Activated CD4-positive, alpha-beta T cell treated with anti-CD3 and anti-CD28 coated beads, Interleukin-2, amount 50 U/mL, for 4 hours (primary cell): ENCODE results near the gene PLAGL1.
A peak's percentile ranks its signal among the peaks of the same experiment; 100 is the strongest.

Experiments used
- DNase-seq, 2 experiments: peaks; one replicate each; pipeline ENCODE4 v3.0.0-alpha.2; 2020

Gene PLAGL1

DNA sequence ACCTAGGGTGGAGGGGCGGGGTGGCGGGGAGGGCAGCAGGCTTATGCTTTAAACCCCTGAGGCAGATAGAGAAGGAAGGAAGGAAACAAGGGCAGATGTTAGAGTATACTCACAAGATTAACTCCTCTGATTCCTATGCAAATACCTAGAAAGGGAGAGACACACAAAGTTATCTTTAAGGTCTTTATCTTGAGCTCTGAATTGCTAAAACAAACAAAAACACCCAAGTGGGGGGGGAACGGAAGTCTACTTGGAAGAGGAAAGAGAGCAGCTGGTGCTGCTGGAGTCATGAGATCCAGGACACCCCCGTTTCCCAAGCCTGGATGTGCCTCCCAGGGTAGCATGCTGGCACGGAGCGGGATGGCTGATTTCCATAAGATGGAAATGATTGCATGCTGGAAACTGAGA is 43.4 kb downstream of the PLAGL1 start:
- DNase-seq, result no peak

- DNase-seq, result no peak
These were observed 44.7 kb downstream of the PLAGL1 start for GRCh38 chr6:143963158-143963919.

DNA sequence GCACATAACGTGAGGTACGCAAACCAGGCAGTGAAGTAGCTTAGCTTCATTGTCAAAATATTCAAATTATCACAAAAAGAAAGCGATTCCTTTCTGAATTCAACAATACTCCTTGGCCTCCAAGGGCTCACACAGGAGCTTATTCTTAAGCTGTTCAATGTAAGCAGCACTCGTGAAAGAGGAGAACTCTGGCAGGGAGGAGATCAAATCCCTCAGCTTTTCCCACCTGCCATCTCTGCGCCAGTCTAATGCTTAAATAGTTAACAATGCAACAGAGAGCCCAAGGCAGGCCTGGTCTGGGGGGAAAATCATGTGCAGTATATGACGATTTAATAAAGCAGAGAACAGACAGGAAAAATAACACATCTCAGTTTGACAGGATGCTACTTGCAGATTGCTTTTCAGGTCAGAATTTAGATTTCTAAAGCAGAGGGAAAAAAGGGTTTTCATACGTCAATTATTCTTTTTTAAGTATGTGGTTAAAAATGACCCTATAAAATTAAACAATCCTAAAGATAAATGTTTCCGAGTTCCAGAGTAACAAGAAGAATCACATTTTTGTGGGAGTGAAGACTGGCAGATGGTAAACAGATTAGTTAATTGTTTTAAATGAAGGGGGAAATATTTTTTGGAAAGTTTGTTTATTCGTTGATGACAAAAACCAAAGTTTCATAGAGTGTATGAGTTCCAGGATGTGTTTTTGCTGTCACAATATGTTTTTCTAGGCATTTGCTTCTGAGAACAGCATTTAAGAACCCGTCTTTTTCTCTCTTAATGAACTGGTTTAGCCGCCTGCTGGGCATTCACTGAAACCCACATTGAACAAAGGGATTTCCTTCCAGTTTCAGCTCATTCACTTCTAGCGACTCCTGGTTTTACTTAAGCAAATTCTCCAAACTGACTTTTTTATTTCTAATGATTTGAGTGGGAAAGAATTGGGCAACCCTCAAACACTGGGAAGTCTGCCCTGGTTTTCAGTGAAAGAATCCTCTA is 45.9 kb downstream of the PLAGL1 start:
- no peak for DNase-seq

DNA sequence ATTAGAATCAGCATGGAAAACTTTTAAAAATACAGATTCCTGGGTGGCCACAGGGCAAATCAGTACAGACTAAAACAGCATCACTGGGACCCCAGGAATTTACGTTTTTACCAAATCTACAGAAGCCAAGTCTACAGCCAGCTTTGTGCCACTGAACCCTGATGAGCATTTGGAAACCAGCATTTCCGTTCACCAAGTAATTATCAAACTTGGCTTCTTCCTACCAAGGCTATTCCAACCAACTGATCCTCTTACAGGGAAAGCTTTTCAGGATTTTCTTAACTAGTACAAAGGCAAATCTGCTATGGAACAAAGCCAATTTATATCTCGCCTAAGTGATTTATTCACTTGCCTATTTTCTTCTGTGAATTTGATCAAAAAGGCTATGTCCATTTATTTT is 47.0 kb downstream of the PLAGL1 start:
- DNase-seq, result no peak

- DNase-seq, result no peak
These were observed 48.1 kb downstream of the PLAGL1 start for GRCh38 chr6:143959927-143960326.

DNA sequence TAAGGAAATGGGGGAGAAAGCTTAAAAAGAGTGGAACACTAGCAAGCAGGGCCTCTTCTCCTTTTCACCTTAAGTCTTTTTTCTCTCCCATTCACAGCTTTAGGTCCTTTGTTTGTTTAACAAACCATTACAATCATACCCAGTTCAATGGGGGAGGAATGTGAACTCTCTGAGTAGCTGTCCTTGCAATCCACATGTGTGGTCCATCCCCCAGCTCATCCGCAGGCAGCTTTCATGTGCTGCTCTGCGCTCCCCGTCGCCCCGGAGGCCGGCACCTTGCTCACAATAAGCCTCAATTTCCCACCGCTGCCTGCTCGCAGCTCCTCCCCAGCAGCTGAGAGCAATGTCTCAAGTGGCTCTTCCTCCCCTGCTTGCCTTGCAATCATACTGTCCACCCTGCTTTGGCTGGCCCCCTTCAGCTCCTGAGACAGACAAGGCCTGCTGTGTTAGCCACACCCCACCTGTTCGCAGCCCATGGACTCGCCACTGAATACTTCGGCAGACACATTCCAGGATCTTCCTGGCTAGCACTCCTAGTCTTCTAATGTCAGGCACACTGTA is 49.1 kb downstream of the PLAGL1 start:
- no peak for DNase-seq

- DNase-seq, result no peak
These were observed 50.3 kb downstream of the PLAGL1 start for GRCh38 chr6:143957679-143958274.

- no peak for DNase-seq
These were observed 52.1 kb downstream of the PLAGL1 start for GRCh38 chr6:143955971-143956370.

- no peak for DNase-seq
These were observed 54.1 kb downstream of the PLAGL1 start for GRCh38 chr6:143953922-143954321.

DNA sequence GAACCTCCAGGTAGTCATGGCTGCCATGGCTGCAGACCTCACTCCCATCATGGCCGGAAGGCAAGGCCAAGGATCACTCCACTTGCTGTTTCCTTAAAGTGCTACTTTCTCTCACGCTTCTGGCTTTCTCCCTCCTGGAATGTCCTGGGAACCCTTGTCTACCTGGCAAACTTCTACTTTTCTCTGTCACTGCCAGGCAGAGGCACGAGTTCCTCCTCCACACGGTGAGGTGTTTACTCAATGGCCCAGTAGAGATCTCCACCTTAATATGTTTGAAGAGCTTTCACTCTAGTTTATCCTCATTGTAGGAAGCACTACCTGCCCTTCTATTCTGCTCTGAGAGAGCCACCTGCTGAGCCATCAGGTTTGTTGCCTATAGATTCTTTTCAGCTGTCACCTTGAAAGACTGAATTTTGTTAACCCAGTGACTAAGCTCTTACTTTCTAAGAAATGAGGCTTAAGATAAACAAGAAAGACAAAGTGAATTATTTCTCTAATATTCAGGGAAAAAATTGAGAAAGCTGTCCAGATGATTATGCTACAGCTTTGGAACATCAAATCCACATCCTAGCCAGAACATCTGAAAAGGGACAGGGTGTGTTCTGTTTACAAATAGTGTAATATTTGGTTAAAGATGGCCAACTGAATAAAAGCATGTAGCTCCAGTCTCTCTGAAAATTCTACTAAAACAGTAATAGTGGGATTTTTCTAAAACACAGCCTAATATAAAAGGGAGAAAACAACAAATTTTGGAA is 54.9 kb downstream of the PLAGL1 start:
- no peak for DNase-seq

DNA sequence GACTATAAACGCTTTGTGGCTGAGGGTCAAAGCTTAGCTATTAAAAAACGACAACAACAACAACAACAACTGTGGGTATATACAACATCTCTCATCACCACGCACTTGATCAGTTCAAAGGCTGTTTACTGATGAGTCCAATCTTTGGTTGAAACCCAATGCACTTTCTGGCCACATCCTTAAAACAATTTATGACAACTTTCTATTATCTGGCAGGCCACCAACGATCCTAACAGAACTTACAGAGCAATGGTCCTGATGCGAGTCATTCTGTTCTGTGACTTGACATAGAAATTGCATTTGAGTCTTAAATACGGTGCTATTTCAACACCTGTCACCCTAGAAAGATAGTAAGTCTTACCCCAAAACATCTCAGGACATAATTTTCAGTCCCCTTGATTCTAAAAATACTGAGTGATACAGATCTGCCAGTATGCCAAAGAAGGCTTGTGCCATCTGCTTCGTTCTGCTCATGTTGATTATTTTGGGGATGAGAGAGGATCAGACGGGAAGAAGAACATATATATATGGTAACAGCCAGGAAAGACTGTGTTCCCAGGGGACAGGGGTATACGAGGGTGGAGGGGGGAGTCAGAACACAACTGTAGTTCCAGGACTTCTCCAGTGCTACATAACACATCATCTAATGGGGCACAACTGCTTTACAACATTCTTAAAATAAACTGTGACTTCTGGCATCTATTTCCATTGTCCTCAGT is 55.8 kb downstream of the PLAGL1 start:
- no peak for DNase-seq

DNA sequence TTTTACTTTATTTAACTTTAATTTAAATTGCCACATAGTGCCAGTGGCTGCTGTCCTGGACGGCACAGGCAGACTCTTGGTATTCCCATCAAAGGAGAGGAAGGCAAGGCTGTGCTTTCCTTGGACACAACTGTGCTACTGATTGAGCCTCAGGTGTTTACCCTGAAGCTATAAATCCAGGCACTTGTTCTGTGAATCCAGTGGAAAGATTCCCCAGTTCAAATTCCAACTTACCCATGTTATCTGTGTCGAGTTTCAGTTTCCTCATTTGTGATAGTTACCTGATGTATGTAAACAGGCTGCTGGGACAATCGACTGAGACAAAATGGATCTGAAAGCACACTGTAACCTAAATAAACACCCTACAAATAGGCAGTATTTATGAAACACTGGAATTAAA is 57.2 kb downstream of the PLAGL1 start:
- no peak for DNase-seq

- DNase-seq, result no peak
These were observed 58.1 kb downstream of the PLAGL1 start for GRCh38 chr6:143949962-143950361.

DNA sequence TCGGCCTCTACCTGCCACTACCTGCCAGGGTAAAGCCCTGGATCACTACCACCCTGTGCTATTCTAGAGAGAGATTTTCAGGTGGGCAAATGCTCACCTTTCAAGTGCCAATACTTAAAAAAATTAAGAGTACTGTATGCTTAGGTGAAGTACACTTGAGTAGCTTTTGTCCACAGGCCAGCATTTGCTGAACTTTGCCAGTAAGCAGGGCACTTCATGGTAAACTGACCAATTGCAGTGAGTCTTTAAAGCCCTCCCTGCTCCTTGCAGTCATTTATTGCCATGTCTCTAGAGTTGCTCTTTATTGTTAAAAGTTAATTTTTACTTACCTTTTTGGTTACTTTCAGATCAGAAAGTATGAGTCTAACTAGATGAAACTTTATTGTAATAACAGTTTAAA is 58.5 kb downstream of the PLAGL1 start:
- DNase-seq, result no peak

GRCh38 chr6:143948208-143948607 is 59.9 kb downstream of the PLAGL1 start:
- no peak for DNase-seq

GRCh38 chr6:143941852-143942627 is 66.0 kb downstream of the PLAGL1 start:
- DNase-seq, result peak; percentile 40

DNA sequence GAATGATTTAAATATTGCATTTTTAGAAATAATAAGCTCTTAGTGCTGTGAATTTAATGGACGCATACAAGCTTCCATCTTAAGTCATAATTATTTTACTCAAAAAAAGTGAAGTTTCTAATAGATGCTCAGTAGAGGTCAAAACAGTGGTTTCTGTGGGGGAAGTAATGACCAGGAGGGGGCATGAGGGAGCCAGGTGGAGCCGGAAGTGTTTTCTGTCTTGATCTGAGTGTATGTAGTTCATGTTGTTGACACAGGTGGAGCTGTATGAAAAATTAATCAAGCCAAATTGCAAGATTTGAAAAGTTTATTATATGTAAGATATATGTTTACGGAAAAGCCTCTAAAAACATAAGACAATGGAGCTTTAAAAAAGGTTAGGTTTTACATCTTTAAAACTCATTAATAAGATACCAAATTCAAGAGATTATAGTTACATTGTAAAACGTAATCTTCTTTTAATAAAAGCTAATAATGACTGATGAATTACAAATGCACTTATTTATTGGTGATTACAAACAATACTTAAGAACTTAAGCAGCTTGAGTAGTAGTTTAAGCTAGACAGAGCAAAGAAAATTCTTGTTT is 68.0 kb downstream of the PLAGL1 start:
- peak; percentile 44 to 48 for DNase-seq

DNA sequence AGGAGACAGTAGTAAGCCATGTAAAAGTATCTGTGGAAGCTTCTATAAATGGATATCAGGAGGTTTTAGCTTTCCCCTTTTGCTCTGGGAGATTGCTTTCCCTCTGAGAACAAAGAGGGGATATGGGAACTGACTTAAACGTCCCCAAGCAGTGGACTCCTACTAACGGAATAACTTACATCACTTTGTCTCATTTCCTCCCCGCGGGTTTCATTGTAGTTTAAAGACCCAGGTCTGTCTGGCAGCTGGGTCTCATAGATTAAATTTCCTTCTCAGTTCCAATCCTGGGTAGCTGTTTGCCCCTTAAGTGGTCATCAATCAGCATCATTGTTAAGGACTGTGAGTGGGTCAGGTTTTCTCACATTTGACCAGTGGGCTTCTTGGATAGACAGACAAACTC is 68.7 kb downstream of the PLAGL1 start:
- DNase-seq, result no peak

- DNase-seq, result no peak
These were observed 70.4 kb downstream of the PLAGL1 start for GRCh38 chr6:143937668-143937970.

DNA sequence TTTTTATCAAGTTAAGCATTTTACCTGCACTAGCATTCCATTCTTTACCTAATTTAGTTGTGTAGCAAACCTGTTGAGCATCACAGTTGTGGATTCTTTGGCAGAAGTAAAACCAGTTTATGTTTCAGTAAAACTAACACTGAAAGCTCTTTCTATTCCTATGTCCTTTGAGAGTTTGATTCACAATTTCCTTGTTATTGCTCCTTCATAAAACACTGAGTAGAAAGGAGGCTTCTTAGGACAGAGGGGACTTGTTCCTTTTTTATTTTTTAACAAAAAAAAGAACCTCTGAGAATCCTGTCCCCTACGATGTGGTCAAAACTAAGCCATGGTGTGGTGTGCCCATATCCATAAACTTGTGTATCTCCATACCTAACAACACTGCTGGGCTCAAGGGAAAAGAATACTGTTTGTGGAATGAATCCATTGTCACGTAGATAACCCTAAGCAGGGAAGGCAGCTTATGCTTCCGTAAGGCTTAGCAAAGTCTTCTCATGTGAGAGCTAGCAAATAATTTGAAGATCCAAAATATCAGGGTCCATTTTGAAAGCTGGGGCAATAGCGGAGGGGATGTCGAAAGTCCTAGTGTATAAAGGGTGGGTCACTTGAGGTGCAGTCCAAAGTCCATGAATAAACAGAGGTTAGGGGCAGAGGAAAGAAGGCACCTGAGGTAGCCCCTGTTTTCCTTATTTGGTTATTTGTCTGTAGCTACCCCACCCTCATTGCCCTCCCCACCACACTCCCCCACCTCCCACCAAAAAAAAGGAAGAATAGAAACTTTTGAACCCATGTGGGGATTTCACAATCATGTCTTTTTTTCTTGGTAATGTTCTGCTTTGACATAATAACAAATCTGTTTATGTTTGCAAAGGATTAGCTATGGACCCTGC is 71.0 kb downstream of the PLAGL1 start:
- DNase-seq, result no peak
